NK-92 (cell line): Measurements from ENCODE around the gene EFCAB13.

Source experiments
- DNase-seq: peaks from one replicate; lab custom pipeline; 2025; ENCODE audit not compliant: unreplicated experiment; lab: John Stamatoyannopoulos, UW

The EFCAB13 gene

GRCh38 chr17:47323382-47324223 is at the start of gene EFCAB13:
Gene EFCAB13 (plus strand): TSS chr17:47323955. CDS start chr17:47328354, 4,399 bp downstream.
- no peak for DNase-seq

- no peak for DNase-seq
Measured at GRCh38 chr17:47274319-47275069, 49.3 kb upstream of the EFCAB13 start.

- no peak for DNase-seq
Measured at GRCh38 chr17:47275245-47275984, 48.3 kb upstream of the EFCAB13 start.

- DNase-seq = no peak
Measured at GRCh38 chr17:47276444-47276843, 47.3 kb upstream of the EFCAB13 start.

GRCh38 chr17:47276868-47277267 is 46.9 kb upstream of the EFCAB13 start:
- DNase-seq = no peak

GRCh38 chr17:47277921-47278320 is 45.8 kb upstream of the EFCAB13 start:
- DNase-seq = no peak

- no peak for DNase-seq
Measured at GRCh38 chr17:47278561-47278960, 45.2 kb upstream of the EFCAB13 start.

- no peak for DNase-seq
Measured at GRCh38 chr17:47279062-47279801, 44.5 kb upstream of the EFCAB13 start.

- no peak for DNase-seq
Measured at GRCh38 chr17:47280072-47280811, 43.5 kb upstream of the EFCAB13 start.

GRCh38 chr17:47281216-47281615 is 42.5 kb upstream of the EFCAB13 start:
- DNase-seq = no peak

- no peak for DNase-seq
Measured at GRCh38 chr17:47285003-47285402, 38.8 kb upstream of the EFCAB13 start.

GRCh38 chr17:47286198-47286914 is 37.4 kb upstream of the EFCAB13 start:
- DNase-seq = no peak

- no peak for DNase-seq
Measured at GRCh38 chr17:47287068-47287467, 36.7 kb upstream of the EFCAB13 start.

- no peak for DNase-seq
Measured at GRCh38 chr17:47287639-47288038, 36.1 kb upstream of the EFCAB13 start.

- no peak for DNase-seq
Measured at GRCh38 chr17:47288531-47289116, 35.1 kb upstream of the EFCAB13 start.

- DNase-seq = no peak
Measured at GRCh38 chr17:47289302-47289701, 34.5 kb upstream of the EFCAB13 start.

GRCh38 chr17:47290870-47291241 is 32.9 kb upstream of the EFCAB13 start:
- DNase-seq = no peak

GRCh38 chr17:47291242-47291873 is 32.4 kb upstream of the EFCAB13 start:
- DNase-seq = no peak

- no peak for DNase-seq
Measured at GRCh38 chr17:47292206-47292605, 31.5 kb upstream of the EFCAB13 start.
